8988T (cell line): ENCODE measurements around the gene TSPAN5.

Source experiments
- DNase-seq: peaks from one replicate; pipeline ENCODE4 v3.0.0; 2011

TSPAN5 gene

DNA sequence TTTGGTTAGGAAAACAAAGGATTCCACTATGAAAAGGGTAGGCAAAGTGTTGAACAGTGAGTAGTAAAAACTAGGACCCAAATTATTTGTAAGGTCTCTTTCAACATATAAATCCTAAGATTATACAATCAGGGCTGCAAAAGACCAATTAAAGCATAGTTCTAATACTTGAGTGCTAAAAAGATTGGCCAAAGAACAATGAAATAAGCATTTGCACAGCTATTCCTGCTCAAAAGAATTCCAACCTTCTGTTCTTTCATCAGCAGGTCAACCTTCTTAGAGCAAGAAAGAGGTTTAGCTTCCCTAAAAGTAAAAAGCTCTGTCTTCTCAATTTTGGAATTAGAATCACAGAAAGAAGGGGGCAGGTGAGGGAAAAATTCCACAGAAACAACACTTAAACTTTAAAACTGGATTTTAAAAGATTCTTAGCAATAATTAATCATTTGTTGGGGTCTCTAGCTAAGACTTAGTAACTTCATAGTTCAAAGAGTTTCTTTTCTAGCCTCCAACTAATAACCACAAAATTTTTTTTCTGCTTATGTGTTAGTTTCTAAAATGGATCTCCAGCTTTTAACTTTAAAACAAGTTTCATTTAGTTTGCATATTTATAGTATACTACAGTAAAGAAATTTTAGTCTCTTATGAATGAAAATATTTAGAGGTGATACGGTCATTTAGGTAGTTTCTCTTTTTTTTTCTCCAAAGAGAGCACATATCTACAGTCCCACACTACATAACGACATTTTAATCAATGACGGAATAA, 16.3 kb downstream of the TSPAN5 start:
- no peak for DNase-seq

DNA sequence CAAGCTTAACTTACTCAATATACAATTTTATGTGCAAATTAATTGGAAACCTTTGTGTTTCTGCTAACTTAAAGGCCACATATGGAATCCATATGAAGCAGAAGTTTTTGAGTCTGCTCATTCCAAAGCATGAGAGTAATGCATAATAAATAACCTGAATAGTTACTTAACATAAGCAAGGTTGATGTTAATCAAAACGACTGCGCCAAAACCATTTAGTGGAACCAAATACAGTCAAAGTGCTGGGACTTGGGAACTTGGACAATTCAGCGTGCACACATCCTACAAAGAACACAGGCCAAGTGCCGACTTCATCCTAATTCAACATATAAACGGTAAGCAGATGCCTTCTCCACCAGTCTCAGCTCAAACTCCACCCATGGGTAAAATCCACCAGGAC, 17.0 kb downstream of the TSPAN5 start:
- DNase-seq, result no peak

DNA sequence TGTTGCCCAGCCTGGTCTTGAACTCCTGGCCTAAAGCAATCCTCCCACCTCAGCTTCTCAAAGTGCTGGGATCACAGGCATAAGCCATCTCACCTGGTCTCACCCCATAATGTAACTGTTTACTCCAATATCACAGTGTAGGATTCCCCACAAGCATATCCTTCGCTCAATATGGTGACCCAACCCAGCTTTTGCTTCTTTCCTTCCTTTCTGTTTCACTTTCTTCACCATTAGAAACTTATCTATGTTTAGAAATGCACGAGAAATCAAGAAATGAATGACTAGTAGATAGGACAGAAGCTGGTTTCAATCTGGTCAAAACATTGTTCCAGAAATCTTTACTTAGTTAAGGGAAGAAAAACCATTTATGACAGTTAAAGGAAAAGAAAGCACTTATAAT, 18.9 kb downstream of the TSPAN5 start:
- DNase-seq, result no peak

DNA sequence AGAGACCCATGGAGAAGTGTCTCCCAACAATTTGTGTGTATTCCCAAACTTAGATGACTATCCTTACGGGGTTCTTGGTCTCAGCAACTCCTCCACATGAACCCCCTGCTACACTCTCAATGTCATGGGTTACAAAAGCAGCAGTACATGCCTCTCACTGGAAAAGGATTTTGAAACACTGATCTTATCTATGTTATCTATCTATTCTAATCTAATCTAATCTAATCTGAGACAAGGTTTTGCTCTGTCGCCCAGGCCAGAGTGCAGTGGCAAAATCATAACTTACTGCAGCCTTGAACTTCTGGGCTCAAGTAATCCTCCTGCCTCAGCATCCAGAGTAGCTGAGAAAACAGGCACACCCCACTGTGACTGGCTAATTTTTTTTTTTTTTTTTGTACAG, 19.3 kb downstream of the TSPAN5 start:
- DNase-seq, result no peak

DNA sequence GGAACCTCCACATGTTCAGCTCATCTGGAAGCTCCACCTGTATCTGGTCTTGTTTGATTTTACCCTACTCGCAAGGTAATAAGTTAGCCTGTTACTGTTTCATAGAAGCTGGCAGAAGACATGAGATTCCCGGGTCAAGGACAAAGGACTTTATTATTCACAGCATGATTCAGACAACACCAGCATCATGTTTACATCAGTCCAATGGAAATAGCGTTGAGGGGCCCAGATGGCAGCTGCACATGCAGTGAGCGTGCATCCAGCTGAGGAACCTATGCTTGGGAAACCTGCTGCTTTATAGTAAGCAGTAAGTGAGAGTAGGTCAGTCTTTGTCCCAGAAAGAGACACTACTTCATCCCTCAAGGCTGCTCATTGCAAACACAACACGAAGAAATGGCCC, 19.8 kb downstream of the TSPAN5 start:
- DNase-seq, result no peak

DNA sequence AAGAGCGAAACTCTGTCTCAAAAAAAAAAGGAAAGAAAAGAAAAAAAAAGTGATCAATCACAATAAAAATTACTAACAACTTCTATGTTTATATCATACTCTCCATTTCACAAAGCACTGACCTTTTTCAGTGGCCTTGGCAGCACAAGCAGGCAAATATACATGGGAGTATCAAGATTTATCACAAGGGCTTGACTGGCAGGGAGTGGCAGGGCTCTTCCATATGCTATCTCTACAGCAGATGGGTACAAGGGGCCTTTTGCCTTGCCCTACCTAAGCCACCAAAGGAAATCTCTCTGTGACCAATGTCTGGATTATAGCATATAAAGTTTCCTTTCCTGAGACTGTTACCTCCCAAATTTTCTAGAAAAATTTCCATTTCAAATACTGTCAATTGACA, 24.4 kb downstream of the TSPAN5 start:
- no peak for DNase-seq

DNA sequence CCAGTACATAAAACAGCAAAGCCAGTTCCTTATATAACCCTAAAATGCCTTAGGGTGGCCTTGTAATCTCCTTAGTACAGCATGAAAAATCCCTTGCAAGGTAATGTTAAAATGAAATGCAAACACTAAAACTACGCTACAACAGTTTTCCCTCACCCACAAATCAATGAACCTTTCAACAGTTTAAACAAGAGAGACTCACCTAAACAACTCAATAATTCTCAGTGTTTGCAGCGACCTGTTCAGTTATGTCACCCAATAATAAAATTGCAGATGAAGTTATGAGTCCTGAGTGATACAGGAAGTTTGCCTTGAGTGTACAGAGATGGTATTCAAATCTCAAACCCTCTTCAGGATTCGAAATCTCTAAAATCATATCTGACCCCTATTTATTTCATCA, 25.3 kb downstream of the TSPAN5 start:
- DNase-seq, result no peak

DNA sequence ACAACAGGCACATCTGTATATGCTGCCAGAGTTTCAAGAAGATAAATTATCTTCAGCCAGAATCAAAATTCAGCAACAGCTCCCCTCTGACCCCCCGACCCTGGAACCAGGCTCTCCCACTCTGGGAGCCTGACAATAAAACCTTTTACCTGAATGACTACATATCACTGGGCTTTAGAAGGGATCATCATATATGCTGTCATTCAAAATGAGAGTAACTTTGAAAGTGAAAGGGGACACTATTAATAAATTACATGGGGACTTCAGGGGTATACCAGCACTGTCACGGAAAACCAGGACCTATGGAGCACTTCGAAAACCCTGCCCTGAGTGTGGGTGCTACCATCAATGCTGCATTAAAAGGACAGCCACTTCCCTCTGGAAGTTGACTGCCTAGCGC, 26.2 kb downstream of the TSPAN5 start:
- no peak for DNase-seq

DNA sequence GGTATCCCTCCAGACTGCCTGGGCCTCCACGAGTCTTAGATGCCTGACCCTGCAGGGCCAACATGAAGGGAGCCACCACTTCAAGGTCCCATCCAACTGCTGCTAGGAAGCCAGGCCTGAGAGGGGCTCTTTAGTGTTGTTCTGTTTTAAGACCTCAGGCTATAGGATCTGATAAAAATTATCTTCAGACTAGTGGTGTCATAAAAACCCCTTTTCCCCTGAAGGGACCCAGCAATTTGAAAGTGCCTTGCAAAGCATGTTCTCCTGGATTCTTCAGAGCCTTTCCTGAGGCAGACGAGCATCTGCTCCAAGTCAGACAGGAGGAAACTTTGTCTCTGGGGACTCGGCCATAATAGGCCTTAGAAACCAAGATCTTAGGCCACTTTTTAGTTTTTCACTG, 26.9 kb downstream of the TSPAN5 start:
- no peak for DNase-seq

DNA sequence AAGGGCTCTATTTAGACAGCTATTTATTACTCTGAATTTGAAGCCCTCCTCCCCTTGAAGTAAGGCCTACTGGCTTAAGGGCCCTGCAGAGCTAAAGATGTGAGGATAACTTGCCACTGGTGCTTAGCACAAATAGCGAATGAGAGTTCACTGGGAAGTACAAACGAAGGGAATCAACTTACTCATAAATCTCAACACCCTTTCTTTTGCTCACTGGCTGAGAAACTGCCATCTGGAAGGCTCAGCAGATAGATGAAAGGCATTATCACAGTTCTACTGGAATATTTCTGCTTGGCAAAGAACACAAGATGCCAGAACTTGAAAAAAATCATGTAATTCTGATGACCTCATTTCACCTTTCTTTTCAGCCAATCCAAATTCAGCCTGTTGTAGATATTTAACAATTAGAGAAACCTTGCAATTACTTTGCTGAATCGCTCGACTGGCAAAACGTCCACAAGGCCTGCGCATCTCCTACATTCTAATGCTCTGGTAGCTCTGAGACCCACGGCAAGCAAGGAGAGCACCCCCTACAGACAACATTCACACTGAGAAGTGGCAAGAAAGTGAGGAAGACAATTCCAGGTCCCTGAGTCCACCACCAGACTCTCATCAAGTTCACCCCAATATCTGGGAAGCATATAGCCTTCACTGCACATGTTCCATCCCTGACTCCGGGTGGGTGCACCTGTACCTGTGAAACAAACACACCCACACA, 27.5 kb downstream of the TSPAN5 start:
- DNase-seq, result no peak

DNA sequence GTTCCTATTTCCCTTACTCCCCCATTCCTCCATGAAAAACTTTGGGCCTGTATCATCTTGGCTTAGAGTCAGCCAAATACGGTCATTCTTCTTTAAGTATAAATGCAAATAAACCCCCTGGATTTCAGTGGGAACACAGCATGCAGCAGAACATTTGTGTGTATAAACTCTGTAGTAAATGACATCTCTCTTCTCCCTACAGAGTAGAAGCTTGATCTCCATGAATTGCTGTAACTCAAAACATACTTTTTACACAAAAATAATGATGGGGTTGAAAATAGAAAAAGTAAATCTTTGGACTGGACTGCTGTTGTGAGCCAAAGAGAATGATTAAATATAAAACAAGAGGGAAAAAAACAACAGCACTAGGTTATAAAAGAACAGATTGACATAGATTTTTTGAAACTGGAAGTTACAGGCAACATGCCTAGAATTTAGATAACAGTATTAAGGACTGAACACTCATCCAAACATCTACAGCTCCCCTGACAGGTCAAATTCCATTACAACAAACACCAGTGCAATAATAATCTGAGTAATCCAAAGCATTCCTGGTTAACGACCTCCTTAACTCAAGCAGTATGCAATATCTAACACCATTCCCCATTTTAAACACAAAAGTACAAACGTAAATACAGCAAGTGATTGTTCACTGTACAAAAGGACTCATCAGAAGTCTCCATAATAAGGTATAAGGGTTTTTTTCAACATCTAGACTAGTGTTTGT, 30.7 kb downstream of the TSPAN5 start:
- DNase-seq, result no peak

DNA sequence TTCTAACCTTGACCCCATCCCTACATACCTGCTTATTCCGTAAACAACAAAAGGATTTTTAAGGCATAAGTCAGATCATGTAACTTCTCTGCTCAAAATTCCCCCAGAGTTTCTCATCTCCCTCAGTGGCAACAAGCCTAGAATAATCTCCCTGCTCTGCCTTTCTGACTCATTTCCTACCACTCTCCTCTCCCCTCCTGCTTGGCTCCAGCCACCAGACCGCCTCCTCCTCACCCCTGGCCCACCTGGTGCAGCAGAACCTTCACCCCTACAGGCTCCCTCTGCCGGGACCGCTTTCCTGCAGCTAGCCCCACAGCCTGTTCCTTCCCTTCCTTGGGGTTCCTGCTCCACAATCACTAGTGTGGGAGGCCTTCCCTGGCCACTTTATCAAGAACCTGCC, 32.1 kb downstream of the TSPAN5 start:
- peak; percentile 27 for DNase-seq

DNA sequence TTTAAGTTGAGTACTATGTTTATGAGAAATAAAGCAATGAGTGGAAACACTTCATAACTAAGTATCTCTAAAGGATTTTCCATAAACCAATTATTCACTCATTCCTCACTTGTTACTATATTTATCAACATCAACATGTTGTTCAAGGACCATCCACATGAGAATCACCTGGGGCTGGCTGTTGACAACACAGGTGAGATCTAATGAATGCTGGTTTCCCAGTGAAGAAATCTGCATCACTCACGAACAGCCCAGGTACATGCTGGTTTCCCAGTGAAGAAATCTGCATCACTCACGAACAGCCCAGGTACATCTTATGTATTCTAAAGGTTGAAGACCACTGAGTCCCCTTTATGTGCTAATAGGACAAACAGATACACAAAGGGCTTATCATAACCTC, 32.5 kb downstream of the TSPAN5 start:
- DNase-seq, result no peak

DNA sequence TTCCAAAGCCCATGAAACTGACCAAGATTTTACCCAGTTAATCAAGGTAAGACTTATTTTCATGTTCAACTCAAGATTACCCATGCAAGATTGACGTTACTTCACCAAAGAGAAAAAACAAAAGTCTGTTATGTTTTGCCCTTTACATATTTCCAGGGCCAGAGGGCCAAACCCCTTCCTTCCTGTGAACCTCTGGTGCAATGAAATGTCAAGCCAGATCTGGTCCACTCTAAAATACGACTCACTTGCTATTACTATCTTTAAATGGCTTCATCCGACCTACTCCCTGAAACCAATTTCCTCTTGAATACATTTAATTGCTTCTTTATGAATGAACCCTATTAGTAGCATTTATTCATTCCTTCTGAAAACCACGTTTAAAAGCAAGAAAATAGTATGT, 33.0 kb downstream of the TSPAN5 start:
- no peak for DNase-seq

DNA sequence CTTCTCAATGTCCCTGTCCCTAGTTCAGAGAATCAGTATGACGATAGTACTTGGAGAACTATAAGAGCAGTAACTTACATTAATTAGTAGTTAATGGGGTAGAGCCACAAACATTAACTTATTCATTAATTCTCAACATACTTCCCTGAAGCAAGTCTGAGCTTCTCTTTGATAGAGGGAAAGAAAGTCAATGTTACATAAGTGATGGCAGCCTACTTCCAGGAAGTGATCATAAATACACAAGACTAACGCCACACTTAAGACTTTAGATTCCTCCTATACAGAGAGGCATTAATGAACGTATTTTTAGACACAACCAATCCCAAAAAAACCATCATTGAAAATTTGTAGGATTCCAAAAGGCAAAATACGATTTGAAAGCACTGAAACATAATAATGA, 33.8 kb downstream of the TSPAN5 start:
- DNase-seq, result no peak

DNA sequence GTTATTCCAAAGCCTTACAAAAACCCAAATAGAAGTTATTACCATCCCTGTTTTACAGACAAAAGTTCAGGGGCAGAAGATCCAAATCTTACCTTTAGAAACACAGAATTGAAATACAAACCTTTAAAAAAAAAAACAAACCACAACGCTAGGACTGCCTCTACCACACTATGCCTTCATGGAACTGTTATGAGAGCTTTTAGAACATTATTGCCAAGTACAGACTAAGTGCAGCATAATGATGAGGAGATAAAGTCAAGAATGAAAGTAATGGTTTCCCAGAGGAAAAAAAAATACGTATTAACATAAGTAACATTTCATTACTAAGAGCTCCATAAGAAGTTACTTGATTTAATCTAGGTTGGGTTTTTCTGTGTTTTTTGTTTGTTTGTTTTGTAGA, 34.3 kb downstream of the TSPAN5 start:
- DNase-seq, result no peak

DNA sequence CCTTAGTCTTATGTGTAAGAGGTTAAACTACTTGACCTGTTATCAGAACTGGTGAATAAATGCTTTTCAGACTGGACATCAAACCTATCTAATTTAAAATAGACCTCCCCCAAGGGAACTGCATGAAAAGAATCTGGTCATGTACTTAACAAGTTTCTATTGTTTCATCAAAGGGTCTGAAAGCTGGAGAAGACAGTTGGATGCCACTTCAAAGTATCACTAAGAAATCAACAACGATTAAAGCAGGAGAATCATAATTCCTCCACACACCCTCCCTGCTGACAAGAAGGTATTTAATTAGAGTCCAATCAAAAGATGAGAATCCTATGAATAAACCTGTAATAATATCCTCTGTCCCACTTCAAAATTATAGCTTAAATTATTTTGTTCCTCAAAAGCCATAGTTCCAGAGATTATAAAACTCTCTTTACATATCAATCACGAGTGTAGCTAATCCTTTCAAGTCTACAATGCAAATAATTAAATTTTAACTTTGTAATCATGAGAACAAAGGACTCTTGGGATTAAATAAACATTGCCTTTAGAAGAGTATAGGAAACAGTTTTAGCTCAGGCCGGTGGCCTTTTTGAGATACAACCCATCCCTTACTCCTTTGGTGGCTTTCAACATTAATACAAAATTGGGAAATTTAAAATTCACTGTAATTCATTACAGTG, 35.1 kb downstream of the TSPAN5 start:
- no peak for DNase-seq

DNA sequence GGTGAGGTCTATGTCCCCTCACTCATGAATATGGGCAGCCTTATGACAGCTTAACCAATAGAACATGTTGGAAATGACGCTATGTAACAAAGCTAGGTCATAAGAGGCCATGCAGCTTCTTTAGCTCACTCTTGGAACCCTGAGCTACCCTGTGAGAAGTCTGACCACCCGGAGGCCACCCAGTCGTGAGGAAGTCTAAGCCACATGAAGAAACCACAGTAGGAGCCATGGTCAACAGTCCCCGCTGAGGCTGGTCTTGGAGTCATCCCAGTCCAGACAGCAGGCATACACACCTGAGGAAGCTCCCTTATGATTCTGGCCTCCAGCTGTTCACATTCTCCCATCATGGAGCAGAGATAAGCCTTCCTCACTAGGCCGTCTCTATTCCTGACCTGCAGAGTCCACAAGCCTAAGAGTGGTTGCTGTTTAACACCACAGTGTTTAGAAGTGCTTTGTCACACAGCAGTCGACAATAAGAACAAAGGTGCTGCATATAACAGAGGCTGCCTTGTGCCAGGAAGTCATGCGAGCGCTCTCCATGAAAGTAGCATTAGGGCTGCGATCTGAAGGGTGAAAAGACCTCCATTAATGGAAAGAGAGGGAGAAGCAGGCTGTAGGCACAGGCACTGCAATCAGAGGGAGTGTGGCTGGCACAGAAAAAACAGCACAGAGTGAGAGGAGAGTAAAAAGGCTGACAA, 38.2 kb downstream of the TSPAN5 start:
- DNase-seq, result no peak

DNA sequence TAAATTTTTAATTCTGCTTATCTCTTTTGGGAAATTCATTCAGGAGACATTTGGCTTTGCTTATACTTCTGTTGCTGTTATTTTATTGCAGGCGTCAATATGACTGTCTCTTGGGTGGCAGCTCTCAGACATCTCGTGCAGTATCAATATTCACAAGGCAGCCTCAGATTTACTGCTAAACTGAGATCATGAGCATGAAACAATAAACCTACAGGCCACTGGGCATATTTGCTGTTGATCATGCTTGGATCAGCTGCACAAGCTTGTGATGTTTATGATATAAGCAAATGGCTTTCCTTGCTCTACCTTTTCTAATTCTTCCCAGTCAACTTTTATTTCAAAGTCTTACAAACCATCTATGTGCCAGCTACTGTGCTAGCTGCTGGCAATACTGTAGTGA, 39.2 kb downstream of the TSPAN5 start:
- DNase-seq, result no peak

DNA sequence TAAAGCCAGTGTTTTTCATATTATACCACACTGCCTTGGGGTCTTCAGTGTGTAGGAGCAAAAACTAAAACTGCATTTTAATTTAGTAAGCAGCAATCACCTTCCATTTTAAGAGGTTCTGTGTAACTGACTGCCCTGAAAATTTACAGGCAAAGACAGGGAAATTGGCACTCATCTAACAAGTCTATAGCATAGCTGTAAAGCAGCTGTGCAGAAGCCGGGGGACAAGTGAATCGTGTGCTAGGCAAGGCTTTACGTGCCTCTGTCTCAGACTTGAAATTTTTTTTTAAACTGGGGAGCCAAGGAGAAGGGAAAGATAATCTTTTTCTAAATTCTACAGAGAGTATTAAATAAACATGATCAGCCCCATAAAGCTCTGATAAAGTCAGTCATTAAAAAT, 39.7 kb downstream of the TSPAN5 start:
- no peak for DNase-seq

DNA sequence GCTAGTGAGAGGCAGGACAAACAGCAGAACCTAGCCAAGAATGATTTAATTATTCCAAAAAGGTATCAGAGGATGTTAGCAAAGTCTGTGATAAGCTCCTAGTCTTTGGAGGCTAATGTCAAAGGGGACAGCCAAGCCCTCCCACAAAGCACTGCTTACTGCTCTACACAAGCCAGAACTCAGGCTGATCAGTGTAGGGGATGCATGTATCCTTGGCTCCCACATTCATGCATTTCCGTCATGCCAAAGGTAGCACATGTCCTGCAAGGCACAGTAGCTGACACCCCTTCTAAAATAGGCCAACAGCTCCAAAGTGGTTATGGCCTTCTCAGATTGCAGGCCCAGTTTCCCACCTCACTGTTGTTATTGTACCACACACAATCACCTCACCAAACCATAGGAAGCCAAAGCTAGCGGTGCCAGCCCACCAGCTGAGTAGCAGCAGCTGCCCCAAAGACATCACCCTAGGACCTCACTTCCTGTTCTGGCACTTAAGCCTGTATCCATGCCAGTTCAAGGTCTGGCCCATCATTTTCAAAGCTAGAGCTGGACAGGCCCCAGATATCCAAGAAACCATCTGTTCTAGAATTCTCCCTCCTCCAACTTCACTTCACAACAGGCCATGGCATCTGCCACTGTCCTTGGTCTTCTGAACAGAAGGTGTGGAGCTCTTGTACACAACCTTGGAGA, 40.9 kb downstream of the TSPAN5 start:
- no peak for DNase-seq

DNA sequence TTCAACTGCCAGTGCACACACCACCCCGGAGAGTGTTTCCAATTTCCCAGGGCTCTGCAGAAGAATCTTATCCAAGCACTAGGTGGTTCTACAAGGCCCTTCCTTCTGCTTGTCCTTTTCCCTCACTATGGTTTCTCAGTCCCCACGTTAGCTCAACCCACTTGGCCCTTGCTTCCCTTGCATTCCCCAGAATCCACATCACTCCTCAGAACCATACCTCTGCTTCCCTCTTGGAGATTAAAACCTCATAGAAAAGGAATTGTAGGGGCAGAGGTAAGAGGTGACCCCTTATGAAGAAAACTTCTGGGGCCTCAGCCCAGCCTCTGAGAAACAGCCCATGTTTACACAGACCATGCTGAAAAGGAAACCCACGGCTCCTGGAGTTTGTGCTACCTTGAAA, 42.4 kb downstream of the TSPAN5 start:
- no peak for DNase-seq
